Activated CD4-positive, alpha-beta memory T cell treated with anti-CD3 and anti-CD28 coated beads, Interleukin-2, amount 10 ng/mL, durations not matched to agents 7 days and 5 days (primary cell): ENCODE measurements around the gene PRRT4. TPM values are rescaled to one million over a fixed set of nuclear protein-coding genes. Genes with fewer than 3 reads are reported as not detected.

Experiments
- CTCF ChIA-PET: fragments of 350-600 bp; sonication (Branson Sonifier 250); formaldehyde crosslinking; loops from one replicate; lab custom pipeline; 2021; ENCODE audit warnings: antibody characterized with exemption, inconsistent platforms; lab: Charles Lee
- POLR2A ChIA-PET: fragments of 350-600 bp; sonication (Branson Sonifier 250); formaldehyde crosslinking; loops from one replicate; lab custom pipeline; 2021; ENCODE audit warnings: antibody characterized with exemption; lab: Charles Lee
- DNase-seq: peaks from one replicate; pipeline ENCODE4 v3.0.0-alpha.2; 2020
- H3K27ac Mint-ChIP-seq: one replicate; pipeline ENCODE4 v1.8.0; 2021; ENCODE audit warnings: mild to moderate bottlenecking, mixed read lengths
- H3K27me3 Mint-ChIP-seq: one replicate; pipeline ENCODE4 v1.8.0; 2021; ENCODE audit warnings: mixed read lengths
- H3K36me3 Mint-ChIP-seq: one replicate; pipeline ENCODE4 v1.8.0; 2021; ENCODE audit warnings: low read depth, mixed read lengths
- H3K4me1 Mint-ChIP-seq: one replicate; pipeline ENCODE4 v1.8.0; 2021; ENCODE audit warnings: mixed read lengths
- H3K4me3 Mint-ChIP-seq: one replicate; pipeline ENCODE4 v1.8.0; 2021; ENCODE audit warnings: mild to moderate bottlenecking, mixed read lengths
- H3K9me3 Mint-ChIP-seq: one replicate; pipeline ENCODE4 v1.8.0; 2021; ENCODE audit warnings: mixed read lengths
- total RNA-seq, 2 experiments: library from RNA; stranded (reverse); gene quantifications; one replicate each; pipeline ENCODE4 v1.2.3, GENCODE V29; 2021

Gene PRRT4
- total RNA-seq, 2 experiments from 2014 or later: not detected

- Mint-ChIP-seq H3K4me1 (no peaks in the 10 kb centered on the region), H3K4me3 (no peak overlapping the region), H3K27ac (no peak overlapping the region), H3K9me3 (no peaks in the 10 kb centered on the region), H3K36me3 (no peaks in the 10 kb centered on the region), H3K27me3 (peaks cover 3% of the 10 kb centered on the region)
- CTCF ChIA-PET: interaction anchor here (2.5 to 4.4 kb wide), 2 partner anchors 13 to 37 kb away, joined by 10 to 24 read pairs; no protein-coding TSS in a partner anchor
- no peak for DNase-seq
- POLR2A ChIA-PET: no interaction called here
Measured at GRCh38 chr7:128384726-128385125, 23.2 kb upstream of the PRRT4 start.

GRCh38 chr7:128383776-128384175, 22.3 kb upstream of the PRRT4 start:
- Mint-ChIP-seq H3K36me3 (no peaks in the 10 kb centered on the region), H3K9me3 (no peaks in the 10 kb centered on the region), H3K27ac (no peak overlapping the region), H3K27me3 (peaks cover 3% of the 10 kb centered on the region), H3K4me3 (no peak overlapping the region), H3K4me1 (no peaks in the 10 kb centered on the region)
- DNase-seq: no peak
- CTCF ChIA-PET: interaction anchor here (2.5 to 4.4 kb wide), 2 partner anchors 14 to 36 kb away, joined by 10 to 24 read pairs; no protein-coding TSS in a partner anchor
- POLR2A ChIA-PET: interaction anchor here (1.6 kb wide), 1 partner anchor 32 kb away, joined by 3 read pairs; no protein-coding TSS in a partner anchor

DNA sequence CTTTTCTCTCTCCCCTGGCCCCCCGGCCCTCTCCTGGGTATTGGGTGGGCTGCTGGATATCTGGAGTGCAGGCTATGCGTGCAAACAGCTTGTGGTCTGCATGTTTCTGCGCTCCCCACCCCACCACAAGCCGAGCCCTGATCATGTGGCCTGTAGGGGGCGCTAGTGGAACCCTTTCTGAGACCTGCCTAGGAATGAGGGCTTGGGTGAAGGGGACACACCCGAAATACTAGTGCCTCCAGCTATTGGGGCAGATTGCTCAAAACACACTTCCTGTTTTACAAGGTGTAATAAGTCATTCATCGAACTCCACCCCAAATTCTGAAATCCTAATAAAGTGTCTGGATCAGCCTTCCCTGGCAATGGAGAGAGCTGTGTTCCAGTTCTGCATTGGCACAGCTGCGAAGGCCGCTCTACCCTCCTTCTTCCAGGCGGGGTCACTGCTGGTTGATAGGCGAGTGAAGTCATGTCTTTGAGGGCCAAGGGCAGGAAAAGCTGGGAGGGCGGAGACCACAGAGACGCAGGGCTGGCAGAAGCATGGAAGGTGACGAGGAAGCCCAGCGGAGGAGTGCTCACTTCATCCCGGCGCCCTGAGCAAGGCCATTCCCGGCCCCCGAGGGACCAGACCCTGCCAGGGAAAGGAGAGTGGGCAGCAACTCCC, 19.8 kb upstream of the PRRT4 start:
- DNase-seq: peak; percentile 44
- Mint-ChIP-seq H3K4me1 (no peaks in the 10 kb centered on the region), H3K27ac (no peak overlapping the region), H3K9me3 (no peaks in the 10 kb centered on the region), H3K36me3 (no peaks in the 10 kb centered on the region), H3K27me3 (peaks cover 1% of the 10 kb centered on the region), H3K4me3 (no peak overlapping the region)
- POLR2A ChIA-PET: no interaction called here
- CTCF ChIA-PET: interaction anchor here (0.7 to 2.2 kb wide), 14 partner anchors 8 to 80 kb away, joined by 3 to 14 read pairs (median 4); partner anchors contain the start of gene RBM28

DNA sequence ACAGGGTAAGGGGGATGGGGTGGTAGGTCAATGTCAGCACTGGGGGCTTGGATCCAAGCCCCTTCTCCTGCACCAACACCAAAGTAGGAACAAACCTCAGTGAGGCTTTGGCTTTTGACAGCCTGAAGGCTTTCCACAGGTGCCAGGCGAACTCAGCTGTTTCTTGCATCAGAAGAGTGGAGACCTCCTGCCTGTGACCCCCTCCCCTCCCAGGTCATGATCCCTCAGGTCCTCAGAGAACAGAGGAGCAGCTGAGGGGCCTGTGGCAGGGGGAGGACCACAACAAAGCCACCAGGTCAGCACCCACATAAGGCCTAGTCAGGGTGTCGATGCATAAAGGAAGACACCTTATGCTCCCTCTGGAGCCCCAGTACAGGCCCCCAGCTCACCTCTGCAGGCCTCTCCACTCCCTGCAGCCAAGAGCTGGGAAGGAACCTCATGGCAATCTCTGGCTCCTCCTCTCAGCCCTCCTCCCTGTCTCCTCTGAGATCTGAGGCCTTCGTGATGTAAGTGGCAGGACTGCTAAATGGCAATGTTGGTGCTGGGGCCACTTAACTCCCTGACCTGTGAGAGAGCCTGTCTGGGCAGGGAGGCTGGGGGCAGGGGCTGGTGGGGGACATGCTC, 19.1 kb upstream of the PRRT4 start:
- Mint-ChIP-seq H3K36me3 (no peaks in the 10 kb centered on the region), H3K4me1 (no peaks in the 10 kb centered on the region), H3K9me3 (no peaks in the 10 kb centered on the region), H3K4me3 (no peak overlapping the region), H3K27ac (no peak overlapping the region), H3K27me3 (peaks cover 3% of the 10 kb centered on the region)
- no peak for DNase-seq
- CTCF ChIA-PET: interaction anchor here (0.7 to 2.2 kb wide), 13 partner anchors 7 to 80 kb away, joined by 3 to 14 read pairs (median 3); no protein-coding TSS in a partner anchor
- POLR2A ChIA-PET: no interaction called here

GRCh38 chr7:128379900-128380479, 18.5 kb upstream of the PRRT4 start:
- peaks cover 3% of the 10 kb centered on the region for H3K27me3 Mint-ChIP-seq
- H3K9me3 Mint-ChIP-seq: no peaks in the 10 kb centered on the region
- no peak overlapping the region for H3K27ac Mint-ChIP-seq
- POLR2A ChIA-PET: no interaction called here
- H3K36me3 Mint-ChIP-seq: no peaks in the 10 kb centered on the region
- no peak overlapping the region for H3K4me3 Mint-ChIP-seq
- no peaks in the 10 kb centered on the region for H3K4me1 Mint-ChIP-seq
- CTCF ChIA-PET: interaction anchor here (1.0 to 2.2 kb wide), 4 partner anchors 12 to 81 kb away, joined by 3 to 14 read pairs (median 3); no protein-coding TSS in a partner anchor
- no peak for DNase-seq

DNA sequence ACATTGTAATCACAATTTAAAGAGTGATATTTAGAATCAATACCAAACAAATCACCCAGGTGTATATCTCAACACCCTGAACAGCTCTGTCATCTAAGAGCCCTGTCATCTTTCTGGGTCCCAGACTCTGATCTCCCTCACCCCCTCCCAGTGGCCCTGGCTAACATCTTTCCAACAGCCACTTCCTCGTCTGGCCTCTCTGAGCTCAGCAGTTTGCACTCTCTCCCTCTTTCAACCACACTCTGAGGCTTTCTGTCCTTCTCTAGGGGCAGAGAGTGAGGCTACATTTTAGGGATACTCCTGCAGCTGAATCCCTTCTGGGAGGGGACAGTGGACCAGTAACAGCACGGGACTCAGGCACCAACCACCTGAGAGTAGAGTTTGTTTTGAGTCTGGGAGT, 17.1 kb upstream of the PRRT4 start:
- no peaks in the 10 kb centered on the region for H3K9me3 Mint-ChIP-seq
- H3K4me3 Mint-ChIP-seq: no peak overlapping the region
- ChIA-PET POLR2A (interaction anchor here (0.7 kb wide), 1 partner anchor 35 kb away, joined by 3 read pairs; the partner anchor contains the start of gene RBM28), CTCF (interaction anchor here (1.2 to 3.2 kb wide), 3 partner anchors 8 to 46 kb away, joined by 4 to 15 read pairs (median 7); no protein-coding TSS in a partner anchor)
- H3K27ac Mint-ChIP-seq: no peak overlapping the region
- no peaks in the 10 kb centered on the region for H3K4me1 Mint-ChIP-seq
- no peak for DNase-seq
- peaks cover 8% of the 10 kb centered on the region for H3K27me3 Mint-ChIP-seq
- no peaks in the 10 kb centered on the region for H3K36me3 Mint-ChIP-seq

GRCh38 chr7:128376077-128376476, 14.6 kb upstream of the PRRT4 start:
- Mint-ChIP-seq H3K4me1 (no peaks in the 10 kb centered on the region), H3K4me3 (no peak overlapping the region), H3K36me3 (no peaks in the 10 kb centered on the region), H3K27ac (no peak overlapping the region), H3K9me3 (no peaks in the 10 kb centered on the region), H3K27me3 (peaks cover 16% of the 10 kb centered on the region)
- ChIA-PET POLR2A (no interaction called here), CTCF (interaction anchor here (0.6 to 3.2 kb wide), 2 partner anchors 11 to 96 kb away, joined by 4 to 15 read pairs; no protein-coding TSS in a partner anchor)
- no peak for DNase-seq

GRCh38 chr7:128374041-128374440, 12.6 kb upstream of the PRRT4 start:
- Mint-ChIP-seq H3K4me1 (no peaks in the 10 kb centered on the region), H3K4me3 (no peak overlapping the region), H3K27ac (no peak overlapping the region), H3K36me3 (no peaks in the 10 kb centered on the region), H3K9me3 (no peaks in the 10 kb centered on the region), H3K27me3 (peaks cover 20% of the 10 kb centered on the region)
- POLR2A ChIA-PET: no interaction called here
- CTCF ChIA-PET: interaction anchor here (1.1 to 1.3 kb wide), 3 partner anchors 14 to 27 kb away, joined by 3 to 6 read pairs (median 5); no protein-coding TSS in a partner anchor
- DNase-seq: no peak

GRCh38 chr7:128373606-128374005, 12.1 kb upstream of the PRRT4 start:
- H3K27ac Mint-ChIP-seq: no peak overlapping the region
- DNase-seq: no peak
- no peaks in the 10 kb centered on the region for H3K4me1 Mint-ChIP-seq
- H3K9me3 Mint-ChIP-seq: no peaks in the 10 kb centered on the region
- no peaks in the 10 kb centered on the region for H3K36me3 Mint-ChIP-seq
- H3K4me3 Mint-ChIP-seq: no peak overlapping the region
- H3K27me3 Mint-ChIP-seq: peaks cover 20% of the 10 kb centered on the region
- POLR2A ChIA-PET: interaction anchor here (0.8 kb wide), 1 partner anchor 625 kb away, joined by 3 read pairs; no protein-coding TSS in a partner anchor
- CTCF ChIA-PET: interaction anchor here (0.6 to 1.3 kb wide), 4 partner anchors 8 to 53 kb away, joined by 3 to 6 read pairs (median 4); no protein-coding TSS in a partner anchor

DNA sequence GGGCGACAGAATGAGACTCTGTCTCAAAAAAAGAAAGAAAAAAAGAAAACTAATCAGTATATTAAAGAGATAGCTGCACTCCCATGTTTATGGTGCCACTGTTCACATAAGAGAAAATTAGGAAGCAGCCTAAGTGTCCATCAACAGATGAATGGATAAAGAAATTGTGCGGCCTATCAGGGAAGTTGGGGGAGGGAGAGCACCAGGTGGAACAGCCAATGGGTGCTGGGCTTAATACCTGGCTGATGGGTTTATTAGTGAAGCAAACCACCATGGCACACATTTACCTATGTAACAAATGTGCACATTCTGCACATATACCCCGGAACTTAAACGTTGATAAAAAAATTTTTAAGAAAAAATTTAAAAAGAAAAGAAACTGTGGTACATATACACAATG, 9.0 kb upstream of the PRRT4 start:
- CTCF ChIA-PET: no interaction called here
- H3K9me3 Mint-ChIP-seq: no peaks in the 10 kb centered on the region

DNA sequence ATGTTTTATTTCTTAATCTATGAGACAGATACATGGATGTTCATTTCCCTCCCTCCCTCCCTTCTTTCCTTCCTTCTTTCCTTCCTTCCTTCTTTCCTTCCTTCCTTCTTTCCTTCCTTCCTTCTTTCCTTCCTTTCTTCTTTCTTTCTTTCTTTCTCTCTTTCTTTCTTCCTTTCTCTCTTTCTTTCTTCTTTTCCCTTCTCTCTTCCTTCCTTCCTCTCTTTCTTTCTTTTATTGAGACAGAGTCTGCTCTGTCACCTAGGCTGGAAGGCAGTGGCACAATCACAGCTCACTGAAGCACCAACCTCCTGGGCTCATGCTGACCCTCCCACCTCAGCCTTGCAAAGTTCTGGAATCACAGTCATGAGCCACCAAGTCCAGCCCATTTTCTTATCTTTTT, 5.5 kb upstream of the PRRT4 start:
- peaks cover 59% of the 10 kb centered on the region for H3K27me3 Mint-ChIP-seq

More for the DNA sequence above, 9.0 kb upstream of the PRRT4 start:
- no peak for DNase-seq
- Mint-ChIP-seq H3K4me3 (no peak overlapping the region), H3K27ac (no peak overlapping the region), H3K4me1 (no peaks in the 10 kb centered on the region), H3K27me3 (peaks cover 36% of the 10 kb centered on the region), H3K36me3 (no peaks in the 10 kb centered on the region)
- POLR2A ChIA-PET: no interaction called here

DNA sequence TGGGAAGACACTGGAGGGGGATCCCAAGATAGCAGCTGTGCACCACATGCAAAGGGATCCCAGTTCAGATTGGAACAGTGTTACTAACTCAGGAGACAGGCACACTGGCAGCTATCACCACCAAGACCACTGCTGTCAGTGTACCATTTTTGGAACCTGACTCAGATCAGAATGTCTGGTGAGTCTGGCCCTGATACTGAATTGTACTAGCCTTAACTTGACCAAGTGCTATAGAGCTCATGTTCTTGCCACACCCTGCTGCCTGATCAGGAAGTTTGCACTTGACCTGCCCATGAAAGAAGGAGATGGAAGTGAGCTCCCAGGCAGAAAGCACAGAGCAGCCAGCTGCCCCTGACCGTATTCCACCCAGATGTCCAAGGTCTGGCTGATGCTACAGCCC, 4.8 kb upstream of the PRRT4 start:
- Mint-ChIP-seq H3K27me3 (peaks cover 61% of the 10 kb centered on the region), H3K4me3 (no peak overlapping the region), H3K27ac (no peak overlapping the region), H3K36me3 (no peaks in the 10 kb centered on the region), H3K4me1 (peaks cover 12% of the 10 kb centered on the region), H3K9me3 (no peaks in the 10 kb centered on the region)
- no peak for DNase-seq
- CTCF ChIA-PET: interaction anchor here (0.6 to 1.0 kb wide), 2 partner anchors 12 to 21 kb away, joined by 5 to 6 read pairs; no protein-coding TSS in a partner anchor
- POLR2A ChIA-PET: no interaction called here

More for the DNA sequence above, 5.5 kb upstream of the PRRT4 start:
- DNase-seq: no peak
- Mint-ChIP-seq H3K27ac (no peak overlapping the region), H3K4me3 (no peak overlapping the region), H3K36me3 (no peaks in the 10 kb centered on the region), H3K9me3 (no peaks in the 10 kb centered on the region), H3K4me1 (peaks cover 9% of the 10 kb centered on the region)
- ChIA-PET POLR2A (no interaction called here), CTCF (interaction anchor here (1.0 kb wide), 1 partner anchor 11 kb away, joined by 7 read pairs; no protein-coding TSS in a partner anchor)
